ENCODE results near the gene DNAJC6. TPM values are rescaled to one million over a fixed set of nuclear protein-coding genes. Genes with fewer than 3 reads are reported as not detected.

Gene DNAJC6
- total RNA-seq, 1 experiment from 2014 or later = not detected

GRCh38 chr1:65330021-65330420 is 20.7 kb downstream of the DNAJC6 start:
- H3K36me3 ChIP-seq = no peaks in the 10 kb centered on the region
- no peak for DNase-seq
- H3K4me3 ChIP-seq = no peak overlapping the region

DNA sequence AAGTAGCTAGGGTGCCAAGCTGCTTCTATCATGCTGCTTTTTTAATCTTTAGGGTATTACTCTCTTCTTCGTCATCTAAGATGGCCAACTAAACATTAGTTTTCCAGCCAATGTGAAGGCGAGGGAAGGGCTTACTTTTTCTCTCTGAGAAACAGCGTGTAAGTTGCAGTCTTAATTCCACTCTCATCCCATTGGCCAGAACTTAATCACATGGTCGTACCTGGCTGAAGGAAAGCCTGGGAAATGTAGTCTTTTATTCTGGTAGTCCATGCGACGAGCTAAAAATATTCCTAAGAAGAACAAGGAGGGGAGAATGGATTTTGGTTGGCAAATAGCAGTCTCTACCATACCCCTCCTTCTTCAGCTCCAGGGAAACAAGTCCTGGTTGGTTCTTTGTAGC is 21.5 kb downstream of the DNAJC6 start:
- H3K27me3 ChIP-seq = peaks cover 2% of the 10 kb centered on the region; the same call in 1 of the 2 replicates
- H3K9me3 ChIP-seq = no peaks in the 10 kb centered on the region
- no peaks in the 10 kb centered on the region for H3K36me3 ChIP-seq
- H3K4me3 ChIP-seq = no peak overlapping the region
- no peak for DNase-seq

More at GRCh38 chr1:65330021-65330420, 20.7 kb downstream of the DNAJC6 start:
- Histone ChIP-seq H3K9me3 (no peaks in the 10 kb centered on the region), H3K27me3 (peaks cover 2% of the 10 kb centered on the region; the same call in 1 of the 2 replicates)

- H3K36me3 ChIP-seq = no peaks in the 10 kb centered on the region
- no peak overlapping the region for H3K4me3 ChIP-seq
- H3K9me3 ChIP-seq = no peaks in the 10 kb centered on the region
- no peaks in the 10 kb centered on the region for H3K27me3 ChIP-seq
- DNase-seq = no peak
Observed at GRCh38 chr1:65332821-65333220, 23.5 kb downstream of the DNAJC6 start.

DNA sequence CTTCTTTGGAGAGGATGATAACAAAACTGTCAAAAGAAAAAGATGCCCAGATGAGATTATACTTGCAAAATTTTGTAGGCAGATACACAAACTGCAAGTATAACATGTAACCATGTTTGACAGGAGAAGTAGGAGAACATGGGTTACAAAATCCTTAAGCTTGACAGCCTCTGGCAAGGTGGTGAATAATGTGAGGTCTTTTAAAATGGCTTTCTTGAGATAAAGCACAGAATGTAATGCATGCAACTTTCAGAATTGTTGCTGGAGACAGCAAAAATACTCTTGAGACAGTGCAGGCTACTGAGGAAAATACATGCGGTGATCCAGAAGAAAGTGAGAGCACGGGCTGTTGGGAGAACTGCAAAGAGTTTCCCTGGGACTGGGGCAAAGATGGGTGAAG is 24.7 kb downstream of the DNAJC6 start:
- Histone ChIP-seq H3K4me3 (no peak overlapping the region), H3K9me3 (no peaks in the 10 kb centered on the region), H3K36me3 (no peaks in the 10 kb centered on the region), H3K27me3 (no peaks in the 10 kb centered on the region)
- DNase-seq = no peak

GRCh38 chr1:65339866-65340468 is 30.6 kb downstream of the DNAJC6 start:
- no peak overlapping the region for H3K4me3 ChIP-seq
- DNase-seq = no peak
- H3K36me3 ChIP-seq = no peaks in the 10 kb centered on the region
- no peaks in the 10 kb centered on the region for H3K9me3 ChIP-seq
- no peaks in the 10 kb centered on the region for H3K27me3 ChIP-seq

- Histone ChIP-seq H3K36me3 (no peaks in the 10 kb centered on the region), H3K9me3 (no peaks in the 10 kb centered on the region), H3K4me3 (no peak overlapping the region), H3K27me3 (no peaks in the 10 kb centered on the region)
- DNase-seq = no peak
Observed at GRCh38 chr1:65341381-65341780, 32.0 kb downstream of the DNAJC6 start.

DNA sequence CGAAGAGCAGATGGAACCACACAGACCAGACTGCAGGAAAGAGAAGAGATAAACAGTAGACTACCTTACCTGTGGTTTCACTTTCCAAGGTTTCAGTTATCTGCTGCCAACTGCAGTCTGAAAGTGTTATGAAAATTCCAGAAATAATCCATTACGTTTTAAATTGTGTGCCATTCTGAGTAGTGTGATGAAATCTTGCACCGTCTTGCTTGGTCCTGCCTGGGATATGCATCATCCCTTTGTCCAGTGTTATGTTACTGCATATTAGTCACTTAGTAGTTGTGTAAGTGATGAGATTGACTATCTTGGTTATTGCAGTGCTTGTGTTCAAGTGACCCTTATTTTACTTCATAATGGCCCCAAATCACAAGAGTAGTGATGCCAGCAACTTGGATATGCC is 33.9 kb downstream of the DNAJC6 start:
- Histone ChIP-seq H3K9me3 (no peaks in the 10 kb centered on the region), H3K27me3 (no peaks in the 10 kb centered on the region), H3K36me3 (no peaks in the 10 kb centered on the region), H3K4me3 (no peak overlapping the region)
- no peak for DNase-seq

DNA sequence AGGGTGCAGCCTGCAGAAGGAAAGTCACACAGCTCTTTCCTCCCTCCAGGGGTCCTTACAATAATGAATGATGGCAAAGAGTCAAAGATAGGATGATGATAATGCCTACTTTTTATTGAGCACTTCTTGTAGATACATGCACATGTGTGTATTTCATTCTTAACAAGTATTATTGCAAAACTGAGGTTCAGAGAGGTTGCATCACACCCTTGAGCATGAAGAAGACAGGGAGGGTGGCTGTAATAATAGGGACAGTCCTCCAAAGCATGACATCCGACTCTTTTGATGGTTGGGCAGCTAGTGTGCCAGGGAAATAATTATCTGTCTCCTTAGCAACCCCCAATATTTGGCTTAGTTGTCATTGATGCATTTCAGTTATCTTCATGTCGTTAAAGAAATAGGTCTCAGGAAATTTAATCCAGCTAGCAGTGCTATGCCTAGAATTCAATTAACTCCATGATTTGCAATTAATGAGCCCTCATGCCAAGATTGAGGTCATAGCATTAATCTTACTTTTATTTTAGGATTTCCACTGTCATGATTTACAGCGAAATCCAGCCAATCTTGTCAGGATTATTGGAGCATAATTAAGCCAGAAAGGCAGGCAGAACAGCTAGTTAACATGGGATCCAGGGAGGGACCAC is 35.0 kb downstream of the DNAJC6 start:
- H3K9me3 ChIP-seq = no peaks in the 10 kb centered on the region
- no peaks in the 10 kb centered on the region for H3K36me3 ChIP-seq
- H3K27me3 ChIP-seq = no peaks in the 10 kb centered on the region
- no peak overlapping the region for H3K4me3 ChIP-seq
- no peak for DNase-seq

GRCh38 chr1:65346190-65346589 is 36.8 kb downstream of the DNAJC6 start:
- Histone ChIP-seq H3K9me3 (no peaks in the 10 kb centered on the region), H3K36me3 (no peaks in the 10 kb centered on the region), H3K4me3 (no peak overlapping the region), H3K27me3 (no peaks in the 10 kb centered on the region; the same call in 1 of the 2 replicates)
- no peak for DNase-seq

DNA sequence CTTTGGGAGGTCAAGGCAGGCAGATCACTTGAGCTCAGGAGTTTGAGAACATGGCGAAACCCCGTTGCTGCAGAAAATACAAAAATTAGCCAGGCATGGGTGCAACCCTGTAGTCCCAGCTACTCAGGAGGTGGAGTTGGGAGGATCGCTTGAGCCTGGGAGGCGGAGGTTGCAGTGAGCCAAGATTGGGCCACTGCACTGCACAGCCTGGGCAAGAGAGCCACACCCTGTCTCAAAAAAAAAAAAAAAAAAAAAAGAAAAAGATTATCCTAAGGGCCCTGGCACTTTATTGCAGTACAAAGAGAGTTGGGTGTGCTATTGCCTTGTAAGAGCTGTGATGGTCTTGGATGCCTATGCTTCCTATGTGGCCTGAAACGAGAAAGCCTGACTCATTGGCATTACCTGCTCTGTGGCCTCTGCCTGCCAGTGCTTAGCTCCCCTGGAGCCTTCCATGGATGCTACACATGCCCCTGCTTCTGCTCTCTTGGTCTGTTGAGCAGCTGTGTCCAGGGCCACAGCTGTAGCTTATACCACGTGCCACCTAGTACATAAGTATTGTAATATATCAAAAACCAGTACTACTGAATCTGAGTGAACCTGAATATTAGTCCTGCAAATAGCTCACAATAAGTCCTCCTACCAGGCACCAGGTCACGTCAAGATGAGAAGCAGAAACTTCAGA is 45.8 kb downstream of the DNAJC6 start:
- Histone ChIP-seq H3K9me3 (no peaks in the 10 kb centered on the region), H3K36me3 (no peaks in the 10 kb centered on the region), H3K27me3 (no peaks in the 10 kb centered on the region; the same call in 1 of the 2 replicates), H3K4me3 (no peak overlapping the region)
- no peak for DNase-seq

DNA sequence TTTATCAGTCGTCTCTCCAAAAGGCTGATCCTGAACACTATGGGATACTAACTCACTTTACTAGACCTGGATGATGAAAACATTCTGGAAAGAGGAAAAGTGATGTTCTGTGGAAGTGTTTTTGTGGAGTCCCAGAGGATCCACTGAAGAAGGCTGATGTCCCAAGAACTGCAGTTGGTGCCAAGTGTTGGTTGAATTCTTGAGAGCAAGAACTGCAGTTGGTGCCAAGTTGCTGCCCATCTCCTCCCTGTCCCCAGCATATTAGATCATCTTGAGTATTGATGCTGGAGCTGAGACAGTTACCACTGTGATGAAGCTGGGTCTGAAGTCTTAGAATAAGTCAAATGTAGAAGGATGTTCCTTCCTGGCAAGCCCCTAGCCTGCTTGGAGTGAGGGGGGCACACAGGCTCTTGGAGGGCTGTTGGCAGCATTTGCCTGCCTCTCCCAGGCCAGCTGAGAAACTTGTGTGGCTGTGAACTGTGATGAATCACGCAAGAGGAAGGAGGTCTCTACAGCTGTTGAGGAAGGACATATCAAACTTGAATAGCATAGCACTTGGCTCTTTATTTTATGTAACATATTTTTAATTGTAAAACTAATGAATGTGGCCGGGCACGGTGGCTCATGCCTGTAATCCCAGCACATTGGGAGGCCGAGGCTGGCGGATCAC is 48.1 kb downstream of the DNAJC6 start:
- Histone ChIP-seq H3K27me3 (no peaks in the 10 kb centered on the region), H3K36me3 (no peaks in the 10 kb centered on the region)

GRCh38 chr1:65359888-65360287 is 50.5 kb downstream of the DNAJC6 start:
- no peaks in the 10 kb centered on the region for H3K9me3 ChIP-seq
- H3K36me3 ChIP-seq = no peaks in the 10 kb centered on the region
- H3K27me3 ChIP-seq = no peaks in the 10 kb centered on the region
- DNase-seq = no peak
- no peak overlapping the region for H3K4me3 ChIP-seq

More for the DNA sequence above, 48.1 kb downstream of the DNAJC6 start:
- no peak for DNase-seq
- Histone ChIP-seq H3K4me3 (no peak overlapping the region), H3K9me3 (no peaks in the 10 kb centered on the region)

DNA sequence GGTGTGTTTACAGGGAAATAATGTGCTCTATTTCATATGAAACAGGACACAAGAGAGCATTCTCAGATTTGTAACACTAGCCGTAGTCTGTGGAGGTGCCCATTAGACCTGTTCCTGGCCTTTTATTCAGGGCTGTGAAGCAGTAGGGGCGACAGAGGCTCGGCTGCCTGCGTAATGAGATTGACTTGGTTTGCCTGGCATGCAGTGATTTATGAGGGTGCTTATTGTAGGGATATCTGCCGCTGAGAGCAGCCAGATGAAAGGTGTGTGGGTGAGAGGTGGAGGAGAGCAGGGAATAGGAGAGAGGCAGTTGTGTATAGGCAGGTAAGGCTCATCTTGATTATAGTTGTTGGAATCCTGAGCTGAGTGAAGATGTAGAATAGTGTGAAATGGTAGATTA is 51.3 kb downstream of the DNAJC6 start:
- Histone ChIP-seq H3K4me3 (no peak overlapping the region), H3K27me3 (no peaks in the 10 kb centered on the region), H3K9me3 (no peaks in the 10 kb centered on the region), H3K36me3 (no peaks in the 10 kb centered on the region)
- no peak for DNase-seq

DNA sequence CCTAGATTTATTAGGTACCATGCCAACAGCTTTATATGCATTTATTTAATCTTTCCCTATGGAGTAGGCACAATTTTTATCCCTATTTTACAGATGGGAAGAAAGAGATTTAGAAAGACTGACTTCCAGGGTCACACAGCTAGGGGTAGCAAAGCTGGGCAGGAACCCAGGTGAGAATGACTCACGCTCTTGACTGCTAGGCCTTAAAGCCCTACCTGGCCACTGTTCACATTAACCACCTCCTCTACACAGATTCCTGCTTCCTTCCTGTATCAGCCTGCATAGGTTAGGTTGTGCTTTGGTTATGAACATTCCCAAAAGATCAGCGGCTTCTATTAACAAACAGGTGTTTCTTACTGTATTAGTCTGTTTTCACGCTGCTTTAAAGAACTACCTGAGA is 53.2 kb downstream of the DNAJC6 start:
- no peaks in the 10 kb centered on the region for H3K27me3 ChIP-seq
- no peaks in the 10 kb centered on the region for H3K36me3 ChIP-seq
- DNase-seq = no peak
- H3K4me3 ChIP-seq = no peak overlapping the region
- no peaks in the 10 kb centered on the region for H3K9me3 ChIP-seq

DNA sequence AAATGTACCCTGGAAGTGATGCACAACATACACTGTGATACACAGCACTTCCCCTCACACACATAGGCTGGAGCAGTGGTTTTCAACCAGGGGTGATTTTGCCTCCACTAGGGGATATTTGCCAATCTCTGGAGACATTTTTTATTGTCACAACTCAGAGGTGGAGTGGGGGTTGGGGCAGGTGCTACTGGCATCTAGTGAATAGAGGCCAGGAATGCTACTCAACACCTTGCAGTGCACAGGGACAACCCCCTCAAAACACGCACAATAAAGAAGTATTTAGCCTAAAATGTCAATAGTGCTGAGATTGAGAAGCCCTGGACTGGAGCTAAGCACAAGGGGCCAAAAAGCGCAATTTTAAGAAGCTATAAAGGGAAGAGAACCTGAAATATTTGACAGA is 54.1 kb downstream of the DNAJC6 start:
- Histone ChIP-seq H3K36me3 (no peaks in the 10 kb centered on the region), H3K4me3 (no peak overlapping the region), H3K9me3 (no peaks in the 10 kb centered on the region), H3K27me3 (no peaks in the 10 kb centered on the region)
- no peak for DNase-seq

GRCh38 chr1:65368403-65368802 is 59.1 kb downstream of the DNAJC6 start:
- H3K27me3 ChIP-seq = no peaks in the 10 kb centered on the region; the same call in 1 of the 2 replicates
- no peaks in the 10 kb centered on the region for H3K36me3 ChIP-seq
- no peak overlapping the region for H3K4me3 ChIP-seq
- H3K9me3 ChIP-seq = no peaks in the 10 kb centered on the region
- no peak for DNase-seq

DNA sequence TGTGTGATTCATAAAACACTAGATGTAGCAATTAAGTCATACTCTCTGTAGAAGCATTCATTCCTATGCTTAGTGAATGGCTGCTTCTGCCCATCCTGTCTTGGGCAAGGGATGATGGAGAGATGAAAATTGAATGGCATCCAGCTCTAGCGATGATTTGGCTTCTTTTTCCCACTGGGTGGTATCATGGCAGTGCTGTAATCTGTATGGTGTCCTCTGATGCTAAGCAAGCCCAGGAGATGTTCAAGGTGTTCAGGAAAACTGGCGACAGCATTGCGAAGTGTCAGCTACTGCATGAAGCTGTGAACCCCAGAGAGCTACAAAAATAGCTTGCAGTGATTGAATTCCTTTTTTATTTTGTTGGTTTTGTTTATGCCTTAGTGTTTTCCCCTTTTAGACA is 62.2 kb downstream of the DNAJC6 start:
- no peaks in the 10 kb centered on the region for H3K36me3 ChIP-seq
- no peak overlapping the region for H3K4me3 ChIP-seq
- DNase-seq = no peak
- H3K27me3 ChIP-seq = no peaks in the 10 kb centered on the region; the same call in 1 of the 2 replicates
- H3K9me3 ChIP-seq = no peaks in the 10 kb centered on the region
